ENCODE results near the gene PAX5. TPM values are rescaled to one million over a fixed set of nuclear protein-coding genes. Genes with fewer than 3 reads are reported as not detected.

PAX5 gene
- total and polyA plus RNA-seq, 2 of the 13 experiments (the other 11 are each of a cell fraction or from before 2014, with no cell fraction given) = not detected

DNA sequence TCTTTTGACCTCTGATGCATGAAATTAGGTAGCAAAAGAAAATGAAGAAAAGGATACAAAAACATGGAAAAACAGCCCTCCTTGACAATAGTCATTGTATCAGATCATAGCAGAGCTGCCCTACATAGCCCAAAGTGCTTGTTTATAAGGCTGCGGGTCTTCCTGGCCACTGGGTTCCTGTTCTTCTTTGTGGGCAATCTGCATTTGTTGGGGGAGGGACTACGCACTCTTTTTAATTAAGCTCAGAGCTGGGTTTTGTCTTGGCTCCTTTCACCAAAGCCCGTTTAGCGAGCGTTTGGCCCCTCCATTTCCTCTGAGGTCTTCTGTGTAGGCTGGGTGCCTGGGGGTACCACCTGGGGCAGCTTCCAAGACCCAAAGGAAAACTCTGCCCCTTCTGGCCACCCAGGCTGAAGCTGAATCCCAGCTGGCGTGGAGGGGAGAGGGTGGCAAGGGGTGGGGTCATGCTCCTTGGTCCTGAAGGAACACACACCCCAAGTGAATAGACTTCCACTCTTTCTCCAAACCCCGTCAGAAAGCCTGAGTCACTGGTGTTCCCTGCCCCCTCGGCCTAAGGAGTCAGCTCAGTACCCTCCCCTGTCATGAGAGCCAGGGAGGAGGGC, 6.5 kb upstream of the PAX5 start (continued):
- TF ChIP-seq, protein P1, sequence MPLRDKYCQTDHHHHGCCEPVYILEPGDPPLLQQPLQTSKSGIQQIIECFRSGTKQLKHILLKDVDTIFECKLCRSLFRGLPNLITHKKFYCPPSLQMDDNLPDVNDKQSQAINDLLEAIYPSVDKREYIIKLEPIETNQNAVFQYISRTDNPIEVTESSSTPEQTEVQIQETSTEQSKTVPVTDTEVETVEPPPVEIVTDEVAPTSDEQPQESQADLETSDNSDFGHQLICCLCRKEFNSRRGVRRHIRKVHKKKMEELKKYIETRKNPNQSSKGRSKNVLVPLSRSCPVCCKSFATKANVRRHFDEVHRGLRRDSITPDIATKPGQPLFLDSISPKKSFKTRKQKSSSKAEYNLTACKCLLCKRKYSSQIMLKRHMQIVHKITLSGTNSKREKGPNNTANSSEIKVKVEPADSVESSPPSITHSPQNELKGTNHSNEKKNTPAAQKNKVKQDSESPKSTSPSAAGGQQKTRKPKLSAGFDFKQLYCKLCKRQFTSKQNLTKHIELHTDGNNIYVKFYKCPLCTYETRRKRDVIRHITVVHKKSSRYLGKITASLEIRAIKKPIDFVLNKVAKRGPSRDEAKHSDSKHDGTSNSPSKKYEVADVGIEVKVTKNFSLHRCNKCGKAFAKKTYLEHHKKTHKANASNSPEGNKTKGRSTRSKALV (CRISPR knock-in tag; IDR thresholded peaks at IDR 0.05) = no peak
- TF ChIP-seq ZNF232 (CRISPR knock-in tag; IDR thresholded peaks at IDR 0.05; ENCODE audit: borderline replicate concordance) = no peak
- no peak for TF ChIP-seq ZNF720 (CRISPR knock-in tag; IDR thresholded peaks at IDR 0.05)
- TF ChIP-seq KDM2A (CRISPR knock-in tag; IDR thresholded peaks at IDR 0.05; ENCODE audit: borderline replicate concordance, low read depth) = no peak
- TF ChIP-seq, protein P2, sequence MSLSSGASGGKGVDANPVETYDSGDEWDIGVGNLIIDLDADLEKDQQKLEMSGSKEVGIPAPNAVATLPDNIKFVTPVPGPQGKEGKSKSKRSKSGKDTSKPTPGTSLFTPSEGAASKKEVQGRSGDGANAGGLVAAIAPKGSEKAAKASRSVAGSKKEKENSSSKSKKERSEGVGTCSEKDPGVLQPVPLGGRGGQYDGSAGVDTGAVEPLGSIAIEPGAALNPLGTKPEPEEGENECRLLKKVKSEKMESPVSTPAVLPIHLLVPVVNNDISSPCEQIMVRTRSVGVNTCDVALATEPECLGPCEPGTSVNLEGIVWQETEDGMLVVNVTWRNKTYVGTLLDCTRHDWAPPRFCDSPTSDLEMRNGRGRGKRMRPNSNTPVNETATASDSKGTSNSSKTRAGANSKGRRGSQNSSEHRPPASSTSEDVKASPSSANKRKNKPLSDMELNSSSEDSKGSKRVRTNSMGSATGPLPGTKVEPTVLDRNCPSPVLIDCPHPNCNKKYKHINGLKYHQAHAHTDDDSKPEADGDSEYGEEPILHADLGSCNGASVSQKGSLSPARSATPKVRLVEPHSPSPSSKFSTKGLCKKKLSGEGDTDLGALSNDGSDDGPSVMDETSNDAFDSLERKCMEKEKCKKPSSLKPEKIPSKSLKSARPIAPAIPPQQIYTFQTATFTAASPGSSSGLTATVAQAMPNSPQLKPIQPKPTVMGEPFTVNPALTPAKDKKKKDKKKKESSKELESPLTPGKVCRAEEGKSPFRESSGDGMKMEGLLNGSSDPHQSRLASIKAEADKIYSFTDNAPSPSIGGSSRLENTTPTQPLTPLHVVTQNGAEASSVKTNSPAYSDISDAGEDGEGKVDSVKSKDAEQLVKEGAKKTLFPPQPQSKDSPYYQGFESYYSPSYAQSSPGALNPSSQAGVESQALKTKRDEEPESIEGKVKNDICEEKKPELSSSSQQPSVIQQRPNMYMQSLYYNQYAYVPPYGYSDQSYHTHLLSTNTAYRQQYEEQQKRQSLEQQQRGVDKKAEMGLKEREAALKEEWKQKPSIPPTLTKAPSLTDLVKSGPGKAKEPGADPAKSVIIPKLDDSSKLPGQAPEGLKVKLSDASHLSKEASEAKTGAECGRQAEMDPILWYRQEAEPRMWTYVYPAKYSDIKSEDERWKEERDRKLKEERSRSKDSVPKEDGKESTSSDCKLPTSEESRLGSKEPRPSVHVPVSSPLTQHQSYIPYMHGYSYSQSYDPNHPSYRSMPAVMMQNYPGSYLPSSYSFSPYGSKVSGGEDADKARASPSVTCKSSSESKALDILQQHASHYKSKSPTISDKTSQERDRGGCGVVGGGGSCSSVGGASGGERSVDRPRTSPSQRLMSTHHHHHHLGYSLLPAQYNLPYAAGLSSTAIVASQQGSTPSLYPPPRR (CRISPR knock-in tag; IDR thresholded peaks at IDR 0.05; ENCODE audit: borderline replicate concordance) = no peak

All from HepG2 (cell line).